Endothelial cell of umbilical vein (primary cell): ENCODE results near the gene CUL2. TPM values are rescaled to one million over a fixed set of nuclear protein-coding genes. Genes with fewer than 3 reads are reported as not detected.

Experiments used
- BruUV-seq: library from RNA; stranded (reverse); fragments of 400-500 nt; replicated peaks from 2 replicates; lab custom pipeline; 2021; lab: Mats Ljungman, UMichigan
- CTCF ChIA-PET: fragments of 300-600, 350-600 bp; sonication (Branson Sonifier 250); formaldehyde crosslinking; loops from one replicate; lab custom pipeline; 2021; ENCODE audit warnings: antibody characterized with exemption, inconsistent platforms; lab: Charles Lee
- POLR2A ChIA-PET: fragments of 300-600, 350-600 bp; sonication (Branson Sonifier 250); formaldehyde crosslinking; loops from one replicate; lab custom pipeline; 2021; ENCODE audit warnings: antibody characterized with exemption, inconsistent platforms; lab: Charles Lee
- DNase-seq: peaks from one replicate; pipeline ENCODE4 v3.0.0-alpha.2; 2011; ENCODE audit warnings: low read depth, low spot score
- FAIRE-seq: peaks from 2 replicates; lab custom pipeline; 2011; peaks lifted over from hg19 to GRCh38; lab: Jason Lieb, UNC
- H2AFZ ChIP-seq: 2 replicates; pipeline ENCODE4 v1.6.0; 2012; ENCODE audit warnings: low read depth, low read length, control low read depth, inconsistent platforms
- H3K27ac ChIP-seq: 2 replicates; pipeline ENCODE4 v1.5.1; 2011; ENCODE audit warnings: low read depth, mild to moderate bottlenecking, control low read depth, low read length, moderate library complexity; ENCODE audit not compliant: insufficient read depth
- H3K27me3 ChIP-seq, 2 experiments: 2 replicates each; pipeline versions ENCODE4 v1.6.0 to v1.6.1; 2011; ENCODE audit warnings: low read length in 2 of 2, mixed read lengths in 1 of 2; ENCODE audit not compliant: control insufficient read depth in 2 of 2, insufficient read depth in 2 of 2
- H3K36me3 ChIP-seq, 2 experiments: 2 replicates in 1 of 2; 3 replicates in 1 of 2; pipeline ENCODE4 v1.5.1; 2011; ENCODE audit warnings: low read length in 2 of 2, mild to moderate bottlenecking in 1 of 2, moderate library complexity in 1 of 2; ENCODE audit not compliant: control insufficient read depth in 2 of 2, insufficient read depth in 2 of 2; ENCODE audit errors: extremely low read depth in 1 of 2
- H3K4me1 ChIP-seq: 3 replicates; pipeline ENCODE4 v1.5.1; 2011; ENCODE audit warnings: mild to moderate bottlenecking, low read length; ENCODE audit not compliant: control insufficient read depth, insufficient read depth; ENCODE audit errors: extremely low read depth
- H3K4me2 ChIP-seq: 2 replicates; pipeline ENCODE4 v1.6.1; 2011; ENCODE audit warnings: low read length, control low read depth, mixed read lengths; ENCODE audit not compliant: insufficient read depth
- H3K4me3 ChIP-seq, 3 experiments: fragments of 200-600 bp in 1 of 3; sonication (generic), shearing (Covaris generic) in 1 of 3; replicated peaks in 1 of 3; 2 replicates each; pipeline ENCODE4 v1.5.1; 2011 to 2016; ENCODE audit warnings: control low read depth in 3 of 3, low read length in 3 of 3, mild to moderate bottlenecking in 2 of 3, inconsistent platforms in 1 of 3, low read depth in 1 of 3, moderate library complexity in 1 of 3; ENCODE audit not compliant: insufficient read depth in 1 of 3
- H3K79me2 ChIP-seq: 2 replicates; pipeline ENCODE4 v1.6.0; 2012; ENCODE audit warnings: low read length, inconsistent platforms; ENCODE audit not compliant: control insufficient read depth, insufficient read depth
- H3K9ac ChIP-seq: replicated peaks from 2 replicates; pipeline ENCODE3; 2011; ENCODE audit warnings: low read length, control low read depth; ENCODE audit not compliant: insufficient read depth; ENCODE audit errors: extremely low read depth
- H3K9me1 ChIP-seq: replicated peaks from 3 replicates; pipeline ENCODE4 v1.6.0; 2011; ENCODE audit warnings: mild to moderate bottlenecking, low read length; ENCODE audit not compliant: control insufficient read depth, insufficient read depth; ENCODE audit errors: extremely low read depth
- H3K9me3 ChIP-seq: replicated peaks from 2 replicates; pipeline ENCODE4 v1.5.1; 2012; ENCODE audit warnings: low read length, inconsistent platforms; ENCODE audit not compliant: control insufficient read depth, insufficient read depth
- H4K20me1 ChIP-seq: replicated peaks from 2 replicates; pipeline ENCODE3; 2011; ENCODE audit warnings: mild to moderate bottlenecking, low read length; ENCODE audit not compliant: control insufficient read depth, insufficient read depth; ENCODE audit errors: extremely low read depth
- CTCF ChIP-seq, 2 donors: IDR thresholded peaks; 1 replicate in 1 of 2; 2 replicates in 1 of 2; pipeline ENCODE4 v1.5.1; 2011; ENCODE audit warnings: low read length in 2 of 2, mild to moderate bottlenecking in 2 of 2, moderate library complexity in 2 of 2, control low read depth in 1 of 2, inconsistent platforms in 1 of 2, low read depth in 1 of 2; ENCODE audit not compliant: insufficient read depth in 1 of 2; ENCODE audit errors: extremely low read depth in 1 of 2
- EZH2 ChIP-seq: IDR thresholded peaks from 2 replicates; pipeline ENCODE4 v1.6.1; 2012; ENCODE audit warnings: borderline replicate concordance, low read depth, mild to moderate bottlenecking, moderate library complexity, low read length, inconsistent platforms; ENCODE audit not compliant: severe bottlenecking
- GATA2 ChIP-seq: IDR thresholded peaks from 2 replicates; pipeline ENCODE4 v1.7.0; 2011; ENCODE audit warnings: low read depth, mild to moderate bottlenecking, moderate library complexity, mixed read lengths, low read length; ENCODE audit not compliant: insufficient read length, insufficient read depth
- JUN ChIP-seq: IDR thresholded peaks from 2 replicates; pipeline ENCODE4 v1.6.1; 2011; ENCODE audit warnings: borderline replicate concordance, low read depth; ENCODE audit not compliant: insufficient read length, insufficient read depth
- MYC ChIP-seq: IDR thresholded peaks from one replicate; pipeline ENCODE4 v1.6.1; 2011; ENCODE audit warnings: mild to moderate bottlenecking, low read depth, low read length
- POLR2A ChIP-seq: IDR thresholded peaks from 2 replicates; pipeline ENCODE4 v1.6.1; 2012; ENCODE audit warnings: low read depth, mild to moderate bottlenecking, control low read depth, low read length
- POLR2AphosphoS5 ChIP-seq: IDR thresholded peaks from 2 replicates; pipeline ENCODE4 v1.6.1; 2012; ENCODE audit warnings: low read depth, mild to moderate bottlenecking, control low read depth, low read length, moderate library complexity; ENCODE audit not compliant: insufficient read depth
- dilution Hi-C: fragments of 300-500 bp; cut with MboI; formaldehyde crosslinking; loops from one replicate; pipeline ENCODE4 v1.15.0; 2019; ENCODE audit warnings: low sequenced_read_pairs; ENCODE audit not compliant: extremely low pct_ligation_motif_present
- intact Hi-C: fragments of 100-400 bp; cut with micrococcal nuclease; formaldehyde crosslinking; loops from one replicate; pipeline ENCODE4 v1.10.0; 2022
- polyA plus RNA-seq, 4 experiments: library from polyadenylated mRNA; depleted of rRNA in 3 of 4; stranded (reverse) in 3 of 4; unstranded in 1 of 4; fragments of >200 nt; gene quantifications; 2 replicates each; pipeline versions ENCODE4 v1.2.1 to v1.2.3, GENCODE V29; 2011 to 2012; ENCODE audit warnings: missing spikeins in 1 of 4
- total RNA-seq: library from RNA; stranded (reverse); gene quantifications from 2 replicates; pipeline ENCODE4 v1.2.3, GENCODE V29; 2021
- TF ChIP-seq, protein P1 (sequence below): IDR thresholded peaks from 2 replicates; pipeline ENCODE4 v1.6.1; 2011; ENCODE audit not compliant: insufficient read depth, insufficient read length

CUL2 gene
- total and polyA plus RNA-seq, 2 donors (not counting 3 experiments of a cell fraction or from before 2014, with no cell fraction given) = 11.6 to 45.3 TPM

DNA sequence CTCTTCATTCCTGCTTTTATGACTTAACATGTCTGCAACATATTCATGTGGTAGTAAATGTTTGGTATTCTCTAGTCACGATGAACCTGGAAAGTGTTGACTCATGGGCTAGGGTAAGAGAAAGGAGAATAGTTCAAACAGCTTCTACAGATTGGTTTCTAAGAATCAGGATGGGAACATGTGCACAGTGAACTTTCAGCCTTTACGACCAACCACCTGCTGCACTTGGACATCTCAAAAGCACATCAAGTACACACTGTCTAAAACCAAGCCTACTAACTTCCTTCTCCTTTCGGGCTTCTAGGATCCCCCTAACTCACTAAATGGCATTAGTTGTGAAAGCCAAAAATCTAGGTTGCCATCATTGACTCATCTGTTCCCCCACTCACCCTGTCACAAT is 85.5 kb downstream of the CUL2 start:
- BruUV-seq = no TSS peak
- TF ChIP-seq, protein P1, sequence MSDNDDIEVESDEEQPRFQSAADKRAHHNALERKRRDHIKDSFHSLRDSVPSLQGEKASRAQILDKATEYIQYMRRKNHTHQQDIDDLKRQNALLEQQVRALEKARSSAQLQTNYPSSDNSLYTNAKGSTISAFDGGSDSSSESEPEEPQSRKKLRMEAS = no peak
- TF ChIP-seq EZH2 (no peak), CTCF (IDR thresholded peaks at IDR 0.05; ENCODE audit: extremely low read depth in 1 of 2, insufficient read depth in 1 of 2, low read depth in 1 of 2, low read length in 2 of 2) (no peak), GATA2 (no peak), MYC (no peak)
- dilution Hi-C loops (no loop called here), intact Hi-C loops (no loop called here)
- H4K20me1 ChIP-seq = no peaks in the 10 kb centered on the region
- no peak overlapping the region for H2AFZ ChIP-seq
- H3K36me3 ChIP-seq = peaks cover 0 to 2% of the 10 kb centered on the region in 2 experiments
- H3K27me3 ChIP-seq = no peaks in the 10 kb centered on the region
- CTCF ChIA-PET = interaction anchor here (3.8 kb wide), 1 partner anchor 11 kb away, joined by 15 read pairs; no protein-coding TSS in a partner anchor
- H3K4me1 ChIP-seq = peaks cover 4% of the 10 kb centered on the region
- no peaks in the 10 kb centered on the region for H3K9me3 ChIP-seq
- FAIRE-seq (no peak), DNase-seq (no peak)
- no peak overlapping the region for H3K27ac ChIP-seq
- POLR2A ChIA-PET = no interaction called here
- H3K4me2 ChIP-seq = no peak overlapping the region
- no peak overlapping the region for H3K4me3 ChIP-seq
- no peaks in the 10 kb centered on the region for H3K79me2 ChIP-seq
- H3K9ac ChIP-seq = no peak overlapping the region
- no peaks in the 10 kb centered on the region for H3K9me1 ChIP-seq

DNA sequence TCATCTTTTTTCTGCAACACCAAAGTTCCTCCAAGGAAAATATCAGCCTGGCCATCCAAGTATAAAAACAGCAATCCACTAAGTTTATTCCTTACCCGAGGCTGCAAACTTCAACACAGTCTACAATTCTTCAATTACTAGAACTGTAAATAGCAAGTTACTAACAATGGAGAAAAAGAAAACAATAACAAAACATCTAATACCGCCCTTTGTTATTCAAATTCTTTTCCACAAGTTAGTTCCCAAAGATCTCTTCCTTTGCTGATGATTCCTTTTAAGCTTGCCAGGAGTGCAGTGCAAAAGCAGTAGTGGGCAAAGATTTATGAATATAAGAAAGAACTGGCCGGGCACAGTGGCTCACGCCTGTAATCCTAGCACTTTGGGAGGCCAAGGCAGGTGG is 86.2 kb downstream of the CUL2 start:
- dilution Hi-C loops = no loop called here

More for the DNA sequence above, 86.2 kb downstream of the CUL2 start:
- no TSS peak for BruUV-seq
- Histone ChIP-seq H3K4me3 (no peak overlapping the region), H4K20me1 (no peaks in the 10 kb centered on the region), H3K4me1 (peaks cover 4% of the 10 kb centered on the region), H3K9me1 (no peaks in the 10 kb centered on the region), H3K79me2 (no peaks in the 10 kb centered on the region), H3K9ac (no peak overlapping the region), H3K27me3 (no peaks in the 10 kb centered on the region), H3K9me3 (no peaks in the 10 kb centered on the region), H3K36me3 (peaks cover 0 to 2% of the 10 kb centered on the region in 2 experiments), H3K27ac (no peak overlapping the region), H3K4me2 (no peak overlapping the region), H2AFZ (no peak overlapping the region)
- TF ChIP-seq JUN = no peak
- no peak for TF ChIP-seq POLR2AphosphoS5
- no peak for TF ChIP-seq EZH2
- TF ChIP-seq POLR2A = no peak
- TF ChIP-seq, protein P1 = no peak
- TF ChIP-seq CTCF (IDR thresholded peaks at IDR 0.05; ENCODE audit: extremely low read depth in 1 of 2, insufficient read depth in 1 of 2, low read depth in 1 of 2, low read length in 2 of 2) = no peak
- FAIRE-seq (no peak), DNase-seq (no peak)
- ChIA-PET POLR2A (no interaction called here), CTCF (interaction anchor here (0.8 to 1.1 kb wide), 2 partner anchors 8 to 10 kb away, joined by 3 to 5 read pairs; no protein-coding TSS in a partner anchor)
- intact Hi-C loops = no loop called here
